ENCODE results near the gene PSMB3. TPM values are rescaled to one million over a fixed set of nuclear protein-coding genes. Genes with fewer than 3 reads are reported as not detected.

PSMB3 gene
- total RNA-seq, 2 donors from 2014 or later = 68.2 to 99.2 TPM

DNA sequence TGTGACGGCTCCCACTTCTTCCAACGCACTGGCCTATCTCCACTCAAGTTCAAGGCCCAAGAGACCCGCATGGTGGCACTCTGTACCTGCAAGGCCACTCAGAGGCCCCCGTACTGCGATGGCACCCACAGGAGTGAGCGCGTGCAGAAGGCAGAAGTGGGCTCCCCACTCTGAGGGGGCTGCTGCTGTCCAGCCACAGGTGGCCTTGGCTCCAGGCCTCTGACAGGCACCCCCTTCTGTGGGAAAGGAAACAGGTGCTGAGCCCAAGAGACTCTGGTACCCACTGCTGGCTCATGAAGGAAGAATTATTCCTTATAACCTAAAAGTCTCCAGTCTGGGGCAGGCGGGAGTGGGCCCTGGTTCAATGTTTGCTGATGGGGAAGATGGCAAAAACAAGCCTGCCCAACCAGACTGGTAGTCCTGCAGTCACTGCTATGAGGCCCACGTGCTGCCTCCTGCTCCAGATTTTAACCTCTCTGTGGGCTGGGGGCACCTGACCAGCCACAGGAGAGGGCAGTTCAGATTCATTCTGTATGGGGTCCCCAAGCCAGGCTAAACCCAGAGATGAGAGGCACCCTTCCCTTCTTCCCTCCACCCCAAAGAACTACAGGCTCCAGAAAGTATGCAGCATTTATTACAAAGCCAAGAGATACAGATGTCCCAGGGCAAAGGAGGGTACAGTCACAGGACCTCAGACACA, 19.1 kb upstream of the PSMB3 start:
- intact Hi-C loops (cut with DNase I) = no loop called here
- Histone ChIP-seq H3K4me1 (peaks cover 64% of the 10 kb centered on the region), H3K27ac (peak overlapping the region; percentile 93 to 97 (median 96))

DNA sequence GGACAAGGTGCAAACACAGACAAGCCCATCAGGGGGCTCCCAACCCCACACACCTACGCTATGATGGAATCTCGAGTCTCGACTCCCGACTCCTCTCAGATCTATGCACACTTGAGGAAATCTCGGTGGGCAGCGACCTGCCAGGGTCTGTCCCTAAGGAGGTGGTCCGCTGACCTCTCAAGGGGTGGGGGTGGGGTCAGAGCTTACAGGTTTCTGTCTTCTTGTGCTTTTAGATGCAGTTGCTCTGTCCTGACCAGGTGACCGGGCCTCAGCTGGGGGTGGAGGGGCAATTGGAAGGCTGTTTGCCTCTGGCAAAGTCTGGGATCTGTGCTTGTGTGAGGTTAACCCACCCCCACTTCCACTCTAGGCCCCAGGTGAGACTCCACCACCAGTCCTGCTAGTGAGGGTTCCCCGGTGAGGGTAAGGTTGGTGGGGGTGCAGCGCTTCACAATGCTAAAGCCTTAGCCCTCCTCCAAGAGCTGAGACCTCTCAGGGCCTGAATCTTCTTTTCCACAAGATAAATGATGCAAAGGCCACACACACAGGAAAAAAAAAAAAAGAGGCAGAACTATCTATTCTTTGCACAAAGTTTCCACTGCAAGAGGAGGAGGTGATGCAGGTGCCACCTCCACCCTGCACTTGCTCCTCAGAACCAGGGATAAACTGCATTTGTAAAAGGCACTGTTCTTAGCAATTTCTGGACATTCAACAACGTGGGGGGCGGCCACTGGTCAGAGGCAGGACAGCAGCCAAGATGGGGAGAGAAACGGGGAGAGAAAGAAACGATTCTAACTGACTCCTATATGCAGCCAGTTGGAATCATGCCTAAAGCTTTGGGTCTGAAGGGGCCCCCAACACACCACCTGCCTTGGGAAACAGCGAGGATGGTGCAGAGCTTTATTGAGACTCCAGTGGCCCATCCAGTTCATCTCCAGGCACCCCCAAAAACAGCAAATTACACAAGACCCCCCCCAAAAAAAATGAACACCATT, 18.3 kb upstream of the PSMB3 start:
- no peak for DNase-seq
- Histone ChIP-seq H3K27me3 (no peaks in the 10 kb centered on the region), H3K27ac (peak overlapping the region; percentile 93 to 97 (median 96)), H3K4me1 (peaks cover 60% of the 10 kb centered on the region), H3K36me3 (replicated peaks in 1 of 2; ENCODE audit: insufficient read depth in 1 of 2, low read depth in 2 of 2) (peaks cover 0 to 12% of the 10 kb centered on the region in 2 donors), H3K9me3 (no peaks in the 10 kb centered on the region), H3K4me3 (no peak overlapping the region)
- intact Hi-C loops (cut with DNase I) = no loop called here
- WGBS, 2 donors = 36 to 44% methylated on average over 7 to 15 of the region's 15 CpGs
- TF ChIP-seq, protein P1, sequence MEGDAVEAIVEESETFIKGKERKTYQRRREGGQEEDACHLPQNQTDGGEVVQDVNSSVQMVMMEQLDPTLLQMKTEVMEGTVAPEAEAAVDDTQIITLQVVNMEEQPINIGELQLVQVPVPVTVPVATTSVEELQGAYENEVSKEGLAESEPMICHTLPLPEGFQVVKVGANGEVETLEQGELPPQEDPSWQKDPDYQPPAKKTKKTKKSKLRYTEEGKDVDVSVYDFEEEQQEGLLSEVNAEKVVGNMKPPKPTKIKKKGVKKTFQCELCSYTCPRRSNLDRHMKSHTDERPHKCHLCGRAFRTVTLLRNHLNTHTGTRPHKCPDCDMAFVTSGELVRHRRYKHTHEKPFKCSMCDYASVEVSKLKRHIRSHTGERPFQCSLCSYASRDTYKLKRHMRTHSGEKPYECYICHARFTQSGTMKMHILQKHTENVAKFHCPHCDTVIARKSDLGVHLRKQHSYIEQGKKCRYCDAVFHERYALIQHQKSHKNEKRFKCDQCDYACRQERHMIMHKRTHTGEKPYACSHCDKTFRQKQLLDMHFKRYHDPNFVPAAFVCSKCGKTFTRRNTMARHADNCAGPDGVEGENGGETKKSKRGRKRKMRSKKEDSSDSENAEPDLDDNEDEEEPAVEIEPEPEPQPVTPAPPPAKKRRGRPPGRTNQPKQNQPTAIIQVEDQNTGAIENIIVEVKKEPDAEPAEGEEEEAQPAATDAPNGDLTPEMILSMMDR (IDR thresholded peaks at IDR 0.05) = peak in 3 of 7 experiments; percentile 8 to 15 (median 12)
- TF ChIP-seq POLR2A (IDR thresholded peaks at IDR 0.05) = no peak
- no peak for ATAC-seq

More for the DNA sequence above, 19.1 kb upstream of the PSMB3 start:
- ATAC-seq (peak; percentile 21), DNase-seq (peak; percentile 73 to 89 (median 86))
- Histone ChIP-seq H3K27me3 (no peaks in the 10 kb centered on the region), H3K4me3 (no peak overlapping the region), H3K9me3 (no peaks in the 10 kb centered on the region), H3K36me3 (replicated peaks in 1 of 2; ENCODE audit: insufficient read depth in 1 of 2, low read depth in 2 of 2) (peaks cover 0 to 5% of the 10 kb centered on the region in 2 donors)
- 16 to 31% methylated on average over 5 to 9 of the region's 9 CpGs for WGBS, 2 donors
- TF ChIP-seq, protein P1 (IDR thresholded peaks at IDR 0.05) = no peak

DNA sequence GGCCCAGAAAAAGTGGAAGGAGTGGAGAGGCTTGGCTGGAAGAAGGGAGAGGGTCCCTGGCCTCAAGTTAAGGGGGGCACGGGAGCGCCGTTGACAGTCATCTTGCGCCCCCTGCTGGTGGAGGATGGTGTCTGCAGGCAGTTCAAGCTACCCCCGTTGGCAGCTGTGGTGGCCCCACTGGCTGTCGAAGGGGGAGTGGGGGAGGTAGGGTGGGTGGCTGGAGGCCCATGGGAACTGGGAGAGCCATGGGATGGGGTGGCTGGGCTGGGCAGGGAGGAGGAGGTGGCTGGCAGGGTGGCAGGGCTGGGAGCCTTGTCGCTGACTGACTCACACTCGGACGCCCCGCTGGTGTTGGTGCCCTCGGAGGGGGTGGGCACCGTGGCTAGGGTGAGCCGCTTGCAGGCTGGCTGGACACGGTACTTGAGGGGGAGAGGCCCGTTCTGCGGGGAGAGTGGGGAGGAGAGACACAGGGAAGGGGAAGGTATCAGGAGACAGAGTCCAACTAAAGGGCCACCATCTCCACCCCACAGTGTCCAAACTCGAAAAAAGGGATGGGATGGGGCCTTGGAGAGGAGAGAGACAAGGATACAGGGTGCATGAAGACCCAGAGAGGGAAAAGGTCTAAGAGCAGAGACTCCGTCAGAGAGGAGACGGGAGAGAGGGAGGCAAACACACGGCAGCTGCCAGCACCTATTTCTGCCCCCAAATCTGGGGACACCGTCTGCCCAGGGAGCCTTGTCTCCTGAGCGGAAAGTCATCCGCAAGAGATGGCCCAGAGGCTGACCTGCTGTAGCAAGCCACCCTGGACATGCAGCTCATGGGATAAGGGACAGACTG, 17.2 kb upstream of the PSMB3 start:
- intact Hi-C loops (cut with DNase I) = loop anchor here (5.0 kb wide), 1 partner anchor 53 kb away; no protein-coding TSS in a partner anchor
- H3K4me1 ChIP-seq = peaks cover 55% of the 10 kb centered on the region
- WGBS, 2 donors = 33 to 46% methylated on average over 20 to 21 of the region's 23 CpGs

More for the DNA sequence above, 17.2 kb upstream of the PSMB3 start:
- TF ChIP-seq POLR2A (IDR thresholded peaks at IDR 0.05) = peak in 1 of 3 donors; percentile 23
- TF ChIP-seq, protein P1 (IDR thresholded peaks at IDR 0.05) = peak; percentile 77 to 97 (median 90)
- no peaks in the 10 kb centered on the region for H3K27me3 ChIP-seq
- no peak overlapping the region for H3K4me3 ChIP-seq
- DNase-seq (peak; percentile 54 to 74 (median 70)), ATAC-seq (no peak)
- peak overlapping the region in 3 of 4 donors; percentile 54 to 96 (median 93) for H3K27ac ChIP-seq
- no peaks in the 10 kb centered on the region for H3K9me3 ChIP-seq
- peaks cover 0 to 13% of the 10 kb centered on the region in 2 donors for H3K36me3 ChIP-seq (replicated peaks in 1 of 2; ENCODE audit: insufficient read depth in 1 of 2, low read depth in 2 of 2)
